ENCODE measurements around the gene IMP4. TPM values are rescaled to one million over a fixed set of nuclear protein-coding genes. Genes with fewer than 3 reads are reported as not detected.
A peak's percentile ranks its signal among the peaks of the same experiment; 100 is the strongest.

The IMP4 gene
- total and polyA plus RNA-seq, 2 of the 13 experiments (the other 11 are each of a cell fraction or from before 2014, with no cell fraction given), result 142 to 158 TPM

DNA sequence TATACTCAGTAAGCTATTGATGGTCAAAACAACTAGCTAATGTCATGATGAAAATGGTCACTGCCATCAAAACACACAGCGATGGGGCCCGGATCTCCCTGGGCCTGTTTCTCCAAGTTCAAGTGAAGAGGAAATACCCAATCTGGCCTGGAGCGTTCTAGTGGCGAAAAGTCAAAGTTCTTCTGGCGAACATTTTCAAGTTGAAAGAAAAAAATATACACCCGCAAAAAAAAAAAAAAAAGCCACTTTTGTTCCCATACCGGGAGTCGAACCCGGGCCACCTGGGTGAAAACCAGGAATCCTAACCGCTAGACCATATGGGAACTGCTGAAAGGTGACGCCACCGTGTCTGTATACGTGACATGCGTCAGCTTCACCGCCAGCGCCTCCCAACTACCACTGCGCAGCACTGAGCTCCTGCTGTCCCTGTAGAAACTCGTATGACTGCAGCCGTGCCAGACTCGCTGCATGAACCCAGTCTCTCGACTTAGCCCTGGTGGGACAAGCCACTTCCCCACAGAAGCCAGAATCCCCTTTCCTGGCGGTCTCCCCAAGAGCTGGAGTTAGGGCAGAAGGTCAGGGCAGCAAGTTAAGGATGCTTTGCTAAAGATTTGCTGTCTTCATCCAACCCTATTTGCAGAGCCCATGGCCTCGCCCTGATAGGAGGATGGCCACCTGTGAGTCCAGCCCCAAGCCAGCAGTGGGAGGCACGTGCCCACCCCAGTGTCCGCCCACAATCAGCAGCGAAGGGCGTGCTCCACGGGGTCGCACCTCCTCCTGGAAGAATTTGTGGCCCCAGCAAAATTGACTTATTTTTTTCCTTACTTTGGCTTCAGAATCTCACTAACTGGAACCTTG is 5.6 kb upstream of the IMP4 start (continued):
- TF ChIP-seq, protein P1, sequence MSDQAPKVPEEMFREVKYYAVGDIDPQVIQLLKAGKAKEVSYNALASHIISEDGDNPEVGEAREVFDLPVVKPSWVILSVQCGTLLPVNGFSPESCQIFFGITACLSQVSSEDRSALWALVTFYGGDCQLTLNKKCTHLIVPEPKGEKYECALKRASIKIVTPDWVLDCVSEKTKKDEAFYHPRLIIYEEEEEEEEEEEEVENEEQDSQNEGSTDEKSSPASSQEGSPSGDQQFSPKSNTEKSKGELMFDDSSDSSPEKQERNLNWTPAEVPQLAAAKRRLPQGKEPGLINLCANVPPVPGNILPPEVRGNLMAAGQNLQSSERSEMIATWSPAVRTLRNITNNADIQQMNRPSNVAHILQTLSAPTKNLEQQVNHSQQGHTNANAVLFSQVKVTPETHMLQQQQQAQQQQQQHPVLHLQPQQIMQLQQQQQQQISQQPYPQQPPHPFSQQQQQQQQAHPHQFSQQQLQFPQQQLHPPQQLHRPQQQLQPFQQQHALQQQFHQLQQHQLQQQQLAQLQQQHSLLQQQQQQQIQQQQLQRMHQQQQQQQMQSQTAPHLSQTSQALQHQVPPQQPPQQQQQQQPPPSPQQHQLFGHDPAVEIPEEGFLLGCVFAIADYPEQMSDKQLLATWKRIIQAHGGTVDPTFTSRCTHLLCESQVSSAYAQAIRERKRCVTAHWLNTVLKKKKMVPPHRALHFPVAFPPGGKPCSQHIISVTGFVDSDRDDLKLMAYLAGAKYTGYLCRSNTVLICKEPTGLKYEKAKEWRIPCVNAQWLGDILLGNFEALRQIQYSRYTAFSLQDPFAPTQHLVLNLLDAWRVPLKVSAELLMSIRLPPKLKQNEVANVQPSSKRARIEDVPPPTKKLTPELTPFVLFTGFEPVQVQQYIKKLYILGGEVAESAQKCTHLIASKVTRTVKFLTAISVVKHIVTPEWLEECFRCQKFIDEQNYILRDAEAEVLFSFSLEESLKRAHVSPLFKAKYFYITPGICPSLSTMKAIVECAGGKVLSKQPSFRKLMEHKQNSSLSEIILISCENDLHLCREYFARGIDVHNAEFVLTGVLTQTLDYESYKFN (CRISPR knock-in tag; conservative IDR thresholded peaks at IDR 0.05), result peak; percentile 36; the same call in 1 of the 2 replicates
- TF ChIP-seq ZIK1 (CRISPR knock-in tag; IDR thresholded peaks at IDR 0.05; ENCODE audit: borderline replicate concordance, low read depth) (peak; percentile 86; the same call in 1 of the 2 replicates), ZNF235 (CRISPR knock-in tag; IDR thresholded peaks at IDR 0.05; ENCODE audit: borderline replicate concordance) (peak; percentile 93; the same call in 1 of the 2 replicates), ZNF572 (CRISPR knock-in tag; IDR thresholded peaks at IDR 0.05) (peak; percentile 72; the same call in 1 of the 2 replicates), ZFYVE20 (CRISPR knock-in tag; IDR thresholded peaks at IDR 0.05; ENCODE audit: borderline replicate concordance, low read depth) (0 out of 2 replicates have a peak, but pooled peaks have one; percentile 38), ZFP36 (IDR thresholded peaks at IDR 0.05; ENCODE audit: borderline replicate concordance, low read depth, low read length, partially characterized antibody) (peak; percentile 46), ZNF317 (CRISPR knock-in tag; IDR thresholded peaks at IDR 0.05) (peak; percentile 92), DPF2 (CRISPR knock-in tag; IDR thresholded peaks at IDR 0.05; ENCODE audit: borderline replicate concordance, low read depth) (no peak), PRPF4 (IDR thresholded peaks at IDR 0.05; ENCODE audit: low read depth, low read length, poor library complexity, severe bottlenecking) (peak; percentile 36), MAF1 (CRISPR knock-in tag; IDR thresholded peaks at IDR 0.05; ENCODE audit: borderline replicate concordance) (peak; percentile 99), SP4 (CRISPR knock-in tag; IDR thresholded peaks at IDR 0.05) (peak; percentile 63; the same call in 1 of the 2 replicates), ZSCAN12 (CRISPR knock-in tag; IDR thresholded peaks at IDR 0.05) (0 out of 2 replicates have a peak, but pooled peaks have one; percentile 11), SMAD9 (CRISPR knock-in tag; IDR thresholded peaks at IDR 0.05) (0 out of 2 replicates have a peak, but pooled peaks have one; percentile 79)
- TF ChIP-seq, protein P2, sequence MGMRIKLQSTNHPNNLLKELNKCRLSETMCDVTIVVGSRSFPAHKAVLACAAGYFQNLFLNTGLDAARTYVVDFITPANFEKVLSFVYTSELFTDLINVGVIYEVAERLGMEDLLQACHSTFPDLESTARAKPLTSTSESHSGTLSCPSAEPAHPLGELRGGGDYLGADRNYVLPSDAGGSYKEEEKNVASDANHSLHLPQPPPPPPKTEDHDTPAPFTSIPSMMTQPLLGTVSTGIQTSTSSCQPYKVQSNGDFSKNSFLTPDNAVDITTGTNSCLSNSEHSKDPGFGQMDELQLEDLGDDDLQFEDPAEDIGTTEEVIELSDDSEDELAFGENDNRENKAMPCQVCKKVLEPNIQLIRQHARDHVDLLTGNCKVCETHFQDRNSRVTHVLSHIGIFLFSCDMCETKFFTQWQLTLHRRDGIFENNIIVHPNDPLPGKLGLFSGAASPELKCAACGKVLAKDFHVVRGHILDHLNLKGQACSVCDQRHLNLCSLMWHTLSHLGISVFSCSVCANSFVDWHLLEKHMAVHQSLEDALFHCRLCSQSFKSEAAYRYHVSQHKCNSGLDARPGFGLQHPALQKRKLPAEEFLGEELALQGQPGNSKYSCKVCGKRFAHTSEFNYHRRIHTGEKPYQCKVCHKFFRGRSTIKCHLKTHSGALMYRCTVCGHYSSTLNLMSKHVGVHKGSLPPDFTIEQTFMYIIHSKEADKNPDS (CRISPR knock-in tag; IDR thresholded peaks at IDR 0.05), result no peak; the same call in 1 of the 2 replicates
- TF ChIP-seq, protein P3, sequence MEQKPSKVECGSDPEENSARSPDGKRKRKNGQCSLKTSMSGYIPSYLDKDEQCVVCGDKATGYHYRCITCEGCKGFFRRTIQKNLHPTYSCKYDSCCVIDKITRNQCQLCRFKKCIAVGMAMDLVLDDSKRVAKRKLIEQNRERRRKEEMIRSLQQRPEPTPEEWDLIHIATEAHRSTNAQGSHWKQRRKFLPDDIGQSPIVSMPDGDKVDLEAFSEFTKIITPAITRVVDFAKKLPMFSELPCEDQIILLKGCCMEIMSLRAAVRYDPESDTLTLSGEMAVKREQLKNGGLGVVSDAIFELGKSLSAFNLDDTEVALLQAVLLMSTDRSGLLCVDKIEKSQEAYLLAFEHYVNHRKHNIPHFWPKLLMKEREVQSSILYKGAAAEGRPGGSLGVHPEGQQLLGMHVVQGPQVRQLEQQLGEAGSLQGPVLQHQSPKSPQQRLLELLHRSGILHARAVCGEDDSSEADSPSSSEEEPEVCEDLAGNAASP (CRISPR knock-in tag; IDR thresholded peaks at IDR 0.05; ENCODE audit: borderline replicate concordance), result peak; percentile 70; the same call in 1 of the 2 replicates
- TF ChIP-seq, protein P4, sequence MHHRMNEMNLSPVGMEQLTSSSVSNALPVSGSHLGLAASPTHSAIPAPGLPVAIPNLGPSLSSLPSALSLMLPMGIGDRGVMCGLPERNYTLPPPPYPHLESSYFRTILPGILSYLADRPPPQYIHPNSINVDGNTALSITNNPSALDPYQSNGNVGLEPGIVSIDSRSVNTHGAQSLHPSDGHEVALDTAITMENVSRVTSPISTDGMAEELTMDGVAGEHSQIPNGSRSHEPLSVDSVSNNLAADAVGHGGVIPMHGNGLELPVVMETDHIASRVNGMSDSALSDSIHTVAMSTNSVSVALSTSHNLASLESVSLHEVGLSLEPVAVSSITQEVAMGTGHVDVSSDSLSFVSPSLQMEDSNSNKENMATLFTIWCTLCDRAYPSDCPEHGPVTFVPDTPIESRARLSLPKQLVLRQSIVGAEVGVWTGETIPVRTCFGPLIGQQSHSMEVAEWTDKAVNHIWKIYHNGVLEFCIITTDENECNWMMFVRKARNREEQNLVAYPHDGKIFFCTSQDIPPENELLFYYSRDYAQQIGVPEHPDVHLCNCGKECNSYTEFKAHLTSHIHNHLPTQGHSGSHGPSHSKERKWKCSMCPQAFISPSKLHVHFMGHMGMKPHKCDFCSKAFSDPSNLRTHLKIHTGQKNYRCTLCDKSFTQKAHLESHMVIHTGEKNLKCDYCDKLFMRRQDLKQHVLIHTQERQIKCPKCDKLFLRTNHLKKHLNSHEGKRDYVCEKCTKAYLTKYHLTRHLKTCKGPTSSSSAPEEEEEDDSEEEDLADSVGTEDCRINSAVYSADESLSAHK (CRISPR knock-in tag; IDR thresholded peaks at IDR 0.05; ENCODE audit: borderline replicate concordance), result no peak
